NCI-H1048 (cell line): ENCODE measurements around the gene THADA.

ENCODE experiments used
- DNase-seq: peaks from one replicate; lab custom pipeline; 2025; lab: John Stamatoyannopoulos, UW

The THADA gene

GRCh38 chr2:43246641-43247040 lies 349.2 kb downstream of the THADA start:
- no peak for DNase-seq

GRCh38 chr2:43241558-43241957 lies 354.3 kb downstream of the THADA start:
- DNase-seq, result no peak

GRCh38 chr2:43240766-43241150 lies 355.1 kb downstream of the THADA start:
- no peak for DNase-seq

- no peak for DNase-seq
Observed at GRCh38 chr2:43239981-43240765, 355.7 kb downstream of the THADA start.

- DNase-seq, result no peak
Observed at GRCh38 chr2:43238813-43239212, 357.0 kb downstream of the THADA start.

GRCh38 chr2:43238176-43238575 lies 357.7 kb downstream of the THADA start:
- DNase-seq, result no peak

GRCh38 chr2:43233218-43234212 lies 362.3 kb downstream of the THADA start:
- no peak for DNase-seq

GRCh38 chr2:43230951-43231827 lies 364.6 kb downstream of the THADA start:
- no peak for DNase-seq

GRCh38 chr2:43230351-43230885 lies 365.4 kb downstream of the THADA start:
- no peak for DNase-seq

GRCh38 chr2:43228756-43229659 lies 366.8 kb downstream of the THADA start:
- no peak for DNase-seq

- no peak for DNase-seq
Observed at GRCh38 chr2:43228321-43228751, 367.5 kb downstream of the THADA start.

GRCh38 chr2:43227830-43228281 lies 368.0 kb downstream of the THADA start:
- no peak for DNase-seq

- peak; percentile 42 for DNase-seq
Observed at GRCh38 chr2:43226955-43227829, 368.6 kb downstream of the THADA start.

- DNase-seq, result peak; percentile 90
Observed at GRCh38 chr2:43226558-43226954, 369.3 kb downstream of the THADA start, which contains the start of gene ZFP36L2. ZFP36L2 (minus strand) TSS chr2:43226606; CDS start chr2:43226315, 291 bp downstream.

- DNase-seq, result no peak
Observed at GRCh38 chr2:43225788-43226557, 369.9 kb downstream of the THADA start.

- no peak for DNase-seq
Observed at GRCh38 chr2:43225093-43225787, 370.6 kb downstream of the THADA start.

- DNase-seq, result no peak
Observed at GRCh38 chr2:43224571-43225092, 371.2 kb downstream of the THADA start.

- no peak for DNase-seq
Observed at GRCh38 chr2:43224131-43224570, 371.7 kb downstream of the THADA start.
